Endodermal cell (in vitro differentiated cells): ENCODE results near the gene VOPP1. TPM values are rescaled to one million over a fixed set of nuclear protein-coding genes. Genes with fewer than 3 reads are reported as not detected.

ENCODE experiments used
- DNase-seq: peaks from one replicate; pipeline ENCODE4 v3.0.0-alpha.2; 2017
- H3K27ac ChIP-seq: 2 replicates; pipeline ENCODE4 v1.5.1; 2013; ENCODE audit warnings: mild to moderate bottlenecking, low read depth, low read length, moderate library complexity
- H3K27me3 ChIP-seq: 2 replicates; pipeline ENCODE4 v1.6.1; 2013; ENCODE audit warnings: mild to moderate bottlenecking, low read length, moderate library complexity; ENCODE audit not compliant: insufficient read depth, control insufficient read depth, poor library complexity, severe bottlenecking
- H3K36me3 ChIP-seq: 2 replicates; pipeline ENCODE4 v1.7.0; 2013; ENCODE audit warnings: mild to moderate bottlenecking, low read length, moderate library complexity; ENCODE audit not compliant: control insufficient read depth, insufficient read depth
- H3K4me1 ChIP-seq: one replicate; pipeline ENCODE4 v1.7.0; 2013; ENCODE audit warnings: low read length; ENCODE audit not compliant: control insufficient read depth, insufficient read depth
- H3K4me3 ChIP-seq: 2 replicates; pipeline ENCODE4 v1.5.1; 2013; ENCODE audit warnings: mild to moderate bottlenecking, low read length, moderate library complexity
- H3K9ac ChIP-seq: 2 replicates; pipeline ENCODE4 v1.6.1; 2013; ENCODE audit warnings: mild to moderate bottlenecking, low read length, moderate library complexity; ENCODE audit not compliant: poor library complexity, severe bottlenecking; ENCODE audit errors: extremely low read depth
- H3K9me3 ChIP-seq: 2 replicates; pipeline ENCODE4 v1.6.1; 2013; ENCODE audit warnings: mild to moderate bottlenecking, low read length, moderate library complexity; ENCODE audit not compliant: control insufficient read depth
- H3K27ac Mint-ChIP-seq: 2 replicates; pipeline ENCODE4 v1.8.0; 2020; ENCODE audit warnings: mixed read lengths
- H3K27me3 Mint-ChIP-seq: 2 replicates; pipeline ENCODE4 v1.8.0; 2021; ENCODE audit warnings: mild to moderate bottlenecking, mixed read lengths; ENCODE audit not compliant: insufficient read depth
- H3K36me3 Mint-ChIP-seq: 2 replicates; pipeline ENCODE4 v1.8.0; 2020; ENCODE audit warnings: low read depth, mixed read lengths
- H3K4me1 Mint-ChIP-seq: 2 replicates; pipeline ENCODE4 v1.8.0; 2020; ENCODE audit warnings: mixed read lengths
- H3K4me3 Mint-ChIP-seq: 2 replicates; pipeline ENCODE4 v1.8.0; 2020; ENCODE audit warnings: mild to moderate bottlenecking, moderate library complexity, mixed read lengths
- H3K9me3 Mint-ChIP-seq: 2 replicates; pipeline ENCODE4 v1.8.0; 2020; ENCODE audit warnings: mild to moderate bottlenecking, mixed read lengths
- whole genome bisulfite sequencing, 2 experiments: methylation state at CpG; one replicate each; pipeline versions ENCODE4 v1.1.5 to v1.1.7; 2013; ENCODE audit warnings: missing lambda C conversion rate in 2 of 2, mixed read lengths in 1 of 2; ENCODE audit not compliant: insufficient coverage in 1 of 2, insufficient read length in 1 of 2; 5-methylcytosine and 5-hydroxymethylcytosine counted together
- total RNA-seq, 2 donors: library from RNA; stranded (reverse); fragmentation: NEBNext Ultra II Directional in 1 of 2; extraction: Animal tissue kit (Norgen Biotek cat#: 25700) in 1 of 2; gene quantifications; 2 replicates in 1 of 2; 3 replicates in 1 of 2; pipeline ENCODE4 v1.2.1, GENCODE V29; 2021
- TF ChIP-seq, protein P1 (sequence below): fragments of 200-600 bp; sonication (generic); conservative IDR thresholded peaks from 2 replicates; pipeline ENCODE4 v1.5.0; 2021; ENCODE audit warnings: antibody characterized with exemption, mild to moderate bottlenecking

The VOPP1 gene
- total RNA-seq, 2 donors from 2014 or later = 48.8 to 53.6 TPM

DNA sequence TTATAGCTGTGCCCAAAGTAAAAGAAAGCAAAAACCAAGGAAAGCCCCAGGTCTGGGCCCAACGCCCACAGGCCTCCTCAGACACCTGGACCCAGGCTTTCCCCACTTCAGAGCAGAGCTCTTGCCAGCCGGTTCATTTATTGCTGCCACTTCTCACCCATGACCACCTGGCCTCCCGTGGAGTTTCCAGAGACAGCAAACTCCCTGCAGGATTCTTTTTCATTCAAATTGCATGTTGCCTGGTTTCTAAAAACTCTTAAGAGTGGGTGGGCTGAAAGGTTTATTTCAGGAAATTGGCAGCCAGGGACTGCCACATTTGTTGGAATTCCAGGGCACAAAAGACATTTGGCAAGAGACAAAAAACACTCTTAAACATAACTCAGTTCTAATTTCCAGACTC is 4.7 kb downstream of the VOPP1 start:
- H3K4me3 ChIP-seq = no peak overlapping the region
- no peak for DNase-seq
- no peaks in the 10 kb centered on the region for H3K9me3 Mint-ChIP-seq
- no peaks in the 10 kb centered on the region for H3K36me3 ChIP-seq
- peaks cover 6% of the 10 kb centered on the region for H3K4me1 ChIP-seq
- H3K27me3 Mint-ChIP-seq = no peaks in the 10 kb centered on the region
- no peak overlapping the region for H3K27ac ChIP-seq
- WGBS, 2 experiments = 67 to 100% methylated on average over 1 to 3 of the region's 3 CpGs
- H3K9ac ChIP-seq = no peak overlapping the region
- no peak overlapping the region for H3K4me3 Mint-ChIP-seq
- TF ChIP-seq, protein P1, sequence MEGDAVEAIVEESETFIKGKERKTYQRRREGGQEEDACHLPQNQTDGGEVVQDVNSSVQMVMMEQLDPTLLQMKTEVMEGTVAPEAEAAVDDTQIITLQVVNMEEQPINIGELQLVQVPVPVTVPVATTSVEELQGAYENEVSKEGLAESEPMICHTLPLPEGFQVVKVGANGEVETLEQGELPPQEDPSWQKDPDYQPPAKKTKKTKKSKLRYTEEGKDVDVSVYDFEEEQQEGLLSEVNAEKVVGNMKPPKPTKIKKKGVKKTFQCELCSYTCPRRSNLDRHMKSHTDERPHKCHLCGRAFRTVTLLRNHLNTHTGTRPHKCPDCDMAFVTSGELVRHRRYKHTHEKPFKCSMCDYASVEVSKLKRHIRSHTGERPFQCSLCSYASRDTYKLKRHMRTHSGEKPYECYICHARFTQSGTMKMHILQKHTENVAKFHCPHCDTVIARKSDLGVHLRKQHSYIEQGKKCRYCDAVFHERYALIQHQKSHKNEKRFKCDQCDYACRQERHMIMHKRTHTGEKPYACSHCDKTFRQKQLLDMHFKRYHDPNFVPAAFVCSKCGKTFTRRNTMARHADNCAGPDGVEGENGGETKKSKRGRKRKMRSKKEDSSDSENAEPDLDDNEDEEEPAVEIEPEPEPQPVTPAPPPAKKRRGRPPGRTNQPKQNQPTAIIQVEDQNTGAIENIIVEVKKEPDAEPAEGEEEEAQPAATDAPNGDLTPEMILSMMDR = no peak
- H3K36me3 Mint-ChIP-seq = no peaks in the 10 kb centered on the region
- H3K27ac Mint-ChIP-seq = no peak overlapping the region
- H3K27me3 ChIP-seq = no peaks in the 10 kb centered on the region
- H3K9me3 ChIP-seq = no peaks in the 10 kb centered on the region
- peaks cover 34% of the 10 kb centered on the region for H3K4me1 Mint-ChIP-seq

DNA sequence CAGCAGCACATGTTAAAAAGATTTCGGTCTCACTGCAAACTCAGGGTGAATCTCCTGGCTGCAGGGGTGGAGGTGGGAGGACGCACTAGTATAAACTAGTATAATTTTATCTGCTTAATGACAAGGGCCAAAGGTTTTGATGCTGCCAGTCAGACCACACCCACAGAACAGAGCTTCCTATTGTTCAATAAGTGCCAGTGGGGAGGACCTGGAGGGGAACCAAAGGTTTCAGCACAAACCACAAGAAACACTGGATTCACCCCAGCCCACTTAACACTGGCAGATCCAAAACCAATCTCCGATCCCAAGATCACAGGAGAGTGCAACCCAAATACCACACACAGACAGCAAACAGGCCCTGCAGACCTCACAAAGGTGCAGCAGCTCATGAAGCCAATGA is 6.6 kb downstream of the VOPP1 start:
- Histone ChIP-seq H3K27ac (no peak overlapping the region), H3K27me3 (no peaks in the 10 kb centered on the region), H3K9me3 (no peaks in the 10 kb centered on the region), H3K36me3 (no peaks in the 10 kb centered on the region), H3K4me3 (no peak overlapping the region), H3K4me1 (peaks cover 6% of the 10 kb centered on the region), H3K9ac (no peak overlapping the region)
- 80 to 94% methylated on average over 1 to 3 of the region's 3 CpGs for WGBS, 2 experiments
- Mint-ChIP-seq H3K9me3 (no peaks in the 10 kb centered on the region), H3K4me3 (no peak overlapping the region), H3K4me1 (peaks cover 35% of the 10 kb centered on the region), H3K27me3 (no peaks in the 10 kb centered on the region), H3K27ac (no peak overlapping the region), H3K36me3 (no peaks in the 10 kb centered on the region)
- no peak for DNase-seq
- TF ChIP-seq, protein P1 = no peak

DNA sequence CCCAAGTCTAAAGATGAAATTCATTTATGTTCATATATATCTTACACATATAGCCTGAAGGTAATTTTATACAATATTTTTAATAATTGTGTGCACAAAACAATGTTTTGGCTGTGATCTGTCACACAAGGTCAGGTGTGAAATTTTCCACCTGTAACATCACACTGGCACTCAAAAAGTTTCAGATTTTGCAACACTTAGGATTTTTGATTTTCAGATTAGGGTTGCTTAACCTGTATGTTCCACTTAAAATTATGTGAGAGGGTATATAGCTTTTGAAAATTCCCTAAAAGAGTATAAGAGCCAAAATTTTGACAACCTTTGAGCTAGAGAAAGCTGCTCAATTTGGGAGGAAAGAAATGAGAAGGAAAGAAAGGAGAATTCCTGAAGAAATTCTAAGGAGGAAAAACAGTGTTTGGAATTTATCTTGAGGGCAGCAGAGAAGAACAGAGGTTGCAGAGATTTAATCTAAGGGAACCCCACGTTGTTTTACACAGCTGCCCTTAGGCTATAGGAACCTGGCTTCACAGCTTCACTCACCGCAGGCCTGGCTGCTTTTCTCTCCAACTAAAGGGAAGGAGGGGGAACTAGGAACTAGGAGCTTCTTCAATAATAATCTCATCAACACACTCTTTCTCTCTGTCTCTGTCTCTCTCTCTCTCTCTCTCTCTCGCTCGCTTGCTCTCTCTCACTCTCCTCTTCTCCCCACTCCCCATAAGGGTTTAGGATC is 8.5 kb downstream of the VOPP1 start:
- H3K27ac Mint-ChIP-seq = no peak overlapping the region
- no peaks in the 10 kb centered on the region for H3K27me3 ChIP-seq
- H3K9me3 Mint-ChIP-seq = no peaks in the 10 kb centered on the region
- H3K9me3 ChIP-seq = no peaks in the 10 kb centered on the region
- H3K36me3 ChIP-seq = no peaks in the 10 kb centered on the region
- peaks cover 29% of the 10 kb centered on the region for H3K4me1 Mint-ChIP-seq
- no peaks in the 10 kb centered on the region for H3K27me3 Mint-ChIP-seq
- TF ChIP-seq, protein P1 = no peak
- H3K27ac ChIP-seq = no peak overlapping the region
- no peak overlapping the region for H3K4me3 ChIP-seq
- WGBS, 2 experiments = 34 to 43% methylated on average over 2 to 4 of the region's 4 CpGs
- H3K36me3 Mint-ChIP-seq = no peaks in the 10 kb centered on the region
- H3K4me3 Mint-ChIP-seq = no peak overlapping the region
- H3K9ac ChIP-seq = no peak overlapping the region
- DNase-seq = no peak
- H3K4me1 ChIP-seq = peaks cover under 1% of the 10 kb centered on the region
